Fibroblast of lung (primary cell): Measurements from ENCODE around the gene MTF2. TPM values are rescaled to one million over a fixed set of nuclear protein-coding genes. Genes with fewer than 3 reads are reported as not detected.

Experiments used
- DNase-seq, 2 donors: peaks; one replicate each; pipeline versions ENCODE4 v3.0.0 to v3.0.0-alpha.2; 2010; ENCODE audit warnings: low read depth in 2 of 2
- H2AFZ ChIP-seq: 2 replicates; pipeline ENCODE4 v1.5.1; 2012; ENCODE audit warnings: low read length, control low read depth, inconsistent platforms
- H3K27ac ChIP-seq: 2 replicates; pipeline ENCODE4 v1.5.1; 2011; ENCODE audit warnings: low read length, control low read depth; ENCODE audit not compliant: insufficient read depth
- H3K27me3 ChIP-seq: 2 replicates; pipeline ENCODE4 v1.5.1; 2011; ENCODE audit warnings: mild to moderate bottlenecking, low read length; ENCODE audit not compliant: control insufficient read depth, insufficient read depth
- H3K36me3 ChIP-seq: 2 replicates; pipeline ENCODE4 v1.5.1; 2011; ENCODE audit warnings: low read length; ENCODE audit not compliant: control insufficient read depth, insufficient read depth
- H3K4me1 ChIP-seq: 2 replicates; pipeline ENCODE4 v1.5.1; 2011; ENCODE audit warnings: low read length; ENCODE audit not compliant: control insufficient read depth, insufficient read depth; ENCODE audit errors: extremely low read depth
- H3K4me2 ChIP-seq: 2 replicates; pipeline ENCODE4 v1.5.1; 2011; ENCODE audit warnings: low read length, control low read depth; ENCODE audit not compliant: insufficient read depth; ENCODE audit errors: extremely low read depth
- H3K4me3 ChIP-seq, 4 experiments: fragments of 200-600 bp in 1 of 4; sonication (generic) in 1 of 4; replicated peaks in 1 of 4; 2 replicates each; pipeline ENCODE4 v1.5.1; 2011 to 2016; ENCODE audit warnings: low read length in 4 of 4, low read depth in 3 of 4, mild to moderate bottlenecking in 3 of 4, control low read depth in 2 of 4, inconsistent platforms in 1 of 4, mixed read lengths in 1 of 4; ENCODE audit not compliant: insufficient read depth in 1 of 4; ENCODE audit errors: control extremely low read depth in 1 of 4
- H3K79me2 ChIP-seq: 2 replicates; pipeline ENCODE4 v1.5.1; 2012; ENCODE audit warnings: mild to moderate bottlenecking, low read length, inconsistent platforms; ENCODE audit not compliant: control insufficient read depth, insufficient read depth
- H3K9ac ChIP-seq: 2 replicates; pipeline ENCODE4 v1.5.1; 2011; ENCODE audit warnings: mild to moderate bottlenecking, low read length, control low read depth; ENCODE audit not compliant: insufficient read depth
- H3K9me3 ChIP-seq: 2 replicates; pipeline ENCODE4 v1.5.1; 2012; ENCODE audit warnings: low read depth, low read length; ENCODE audit not compliant: control insufficient read depth, insufficient read depth
- H4K20me1 ChIP-seq: 2 replicates; pipeline ENCODE4 v1.5.1; 2011; ENCODE audit warnings: low read length; ENCODE audit not compliant: control insufficient read depth, insufficient read depth; ENCODE audit errors: extremely low read depth
- EZH2 ChIP-seq: IDR thresholded peaks from 2 replicates; pipeline ENCODE4 v1.5.1; 2012; ENCODE audit warnings: low read length, control low read depth, mild to moderate bottlenecking; ENCODE audit errors: missing control alignments
- polyA plus RNA-seq, 2 donors: library from polyadenylated mRNA; depleted of rRNA in 1 of 2; stranded (reverse) in 1 of 2; unstranded in 1 of 2; fragments of >200 nt; gene quantifications; 2 replicates each; pipeline ENCODE4 v1.2.1, GENCODE V29; 2011 to 2012; ENCODE audit warnings: missing spikeins in 1 of 2
- total RNA-seq: library from RNA; depleted of rRNA; stranded (reverse); fragments of >200 nt; gene quantifications from 2 replicates; pipeline ENCODE4 v1.2.1, GENCODE V29; 2014
- TF ChIP-seq, protein P1 (sequence below), 2 donors: IDR thresholded peaks in 1 of 2; conservative IDR thresholded peaks in 1 of 2; 1 replicate in 1 of 2; 2 replicates in 1 of 2; pipeline ENCODE4 v1.5.1; 2011 to 2012; ENCODE audit warnings: low read length in 2 of 2, control low read depth in 1 of 2, inconsistent platforms in 1 of 2, low read depth in 1 of 2, mild to moderate bottlenecking in 1 of 2

Gene MTF2
- total and polyA plus RNA-seq, 2 donors (not counting 1 experiment from before 2014, with no cell fraction given) = 8.6 to 8.9 TPM

GRCh38 chr1:93140106-93140505, 61.0 kb downstream of the MTF2 start:
- DNase-seq = no peak
- Histone ChIP-seq H2AFZ (no peak overlapping the region), H3K27ac (no peak overlapping the region), H3K27me3 (no peaks in the 10 kb centered on the region), H4K20me1 (no peaks in the 10 kb centered on the region), H3K9me3 (no peaks in the 10 kb centered on the region), H3K4me2 (no peak overlapping the region), H3K79me2 (no peaks in the 10 kb centered on the region), H3K4me3 (no peak overlapping the region), H3K4me1 (no peaks in the 10 kb centered on the region), H3K9ac (no peak overlapping the region), H3K36me3 (peaks cover 5% of the 10 kb centered on the region)
- TF ChIP-seq EZH2 = no peak
- TF ChIP-seq, protein P1, sequence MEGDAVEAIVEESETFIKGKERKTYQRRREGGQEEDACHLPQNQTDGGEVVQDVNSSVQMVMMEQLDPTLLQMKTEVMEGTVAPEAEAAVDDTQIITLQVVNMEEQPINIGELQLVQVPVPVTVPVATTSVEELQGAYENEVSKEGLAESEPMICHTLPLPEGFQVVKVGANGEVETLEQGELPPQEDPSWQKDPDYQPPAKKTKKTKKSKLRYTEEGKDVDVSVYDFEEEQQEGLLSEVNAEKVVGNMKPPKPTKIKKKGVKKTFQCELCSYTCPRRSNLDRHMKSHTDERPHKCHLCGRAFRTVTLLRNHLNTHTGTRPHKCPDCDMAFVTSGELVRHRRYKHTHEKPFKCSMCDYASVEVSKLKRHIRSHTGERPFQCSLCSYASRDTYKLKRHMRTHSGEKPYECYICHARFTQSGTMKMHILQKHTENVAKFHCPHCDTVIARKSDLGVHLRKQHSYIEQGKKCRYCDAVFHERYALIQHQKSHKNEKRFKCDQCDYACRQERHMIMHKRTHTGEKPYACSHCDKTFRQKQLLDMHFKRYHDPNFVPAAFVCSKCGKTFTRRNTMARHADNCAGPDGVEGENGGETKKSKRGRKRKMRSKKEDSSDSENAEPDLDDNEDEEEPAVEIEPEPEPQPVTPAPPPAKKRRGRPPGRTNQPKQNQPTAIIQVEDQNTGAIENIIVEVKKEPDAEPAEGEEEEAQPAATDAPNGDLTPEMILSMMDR (conservative IDR thresholded peaks at IDR 0.05 in 1 of 2, IDR thresholded peaks at IDR 0.05 in 1 of 2; ENCODE audit: low read depth in 1 of 2, low read length in 2 of 2) = no peak

DNA sequence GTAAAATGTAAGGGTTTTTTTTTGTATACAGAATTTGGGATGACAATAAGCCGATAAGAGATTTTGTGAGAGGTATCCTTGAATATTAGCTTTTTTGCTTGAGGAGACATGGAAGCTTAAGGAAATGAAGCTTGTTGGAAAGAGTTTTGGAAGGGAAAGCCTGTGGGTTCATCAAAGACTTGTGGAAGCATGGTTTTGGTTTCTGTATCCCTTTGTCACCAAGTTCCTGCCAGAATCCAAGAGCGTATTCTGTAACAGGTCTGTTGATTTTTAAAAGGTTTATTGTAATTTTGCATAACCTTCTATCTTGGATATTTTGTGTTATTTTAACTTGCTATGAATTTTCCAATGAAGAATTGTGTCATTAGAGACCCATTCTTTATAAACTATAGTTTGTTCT, 63.1 kb downstream of the MTF2 start:
- no peak for DNase-seq
- Histone ChIP-seq H3K27ac (no peak overlapping the region), H4K20me1 (no peaks in the 10 kb centered on the region), H3K4me1 (no peaks in the 10 kb centered on the region), H3K27me3 (no peaks in the 10 kb centered on the region), H3K4me3 (no peak overlapping the region), H3K79me2 (no peaks in the 10 kb centered on the region), H2AFZ (no peak overlapping the region), H3K9me3 (no peaks in the 10 kb centered on the region), H3K9ac (no peak overlapping the region), H3K4me2 (no peak overlapping the region), H3K36me3 (no peaks in the 10 kb centered on the region)
- TF ChIP-seq EZH2 = no peak
- TF ChIP-seq, protein P1 (conservative IDR thresholded peaks at IDR 0.05 in 1 of 2, IDR thresholded peaks at IDR 0.05 in 1 of 2; ENCODE audit: low read depth in 1 of 2, low read length in 2 of 2) = no peak

DNA sequence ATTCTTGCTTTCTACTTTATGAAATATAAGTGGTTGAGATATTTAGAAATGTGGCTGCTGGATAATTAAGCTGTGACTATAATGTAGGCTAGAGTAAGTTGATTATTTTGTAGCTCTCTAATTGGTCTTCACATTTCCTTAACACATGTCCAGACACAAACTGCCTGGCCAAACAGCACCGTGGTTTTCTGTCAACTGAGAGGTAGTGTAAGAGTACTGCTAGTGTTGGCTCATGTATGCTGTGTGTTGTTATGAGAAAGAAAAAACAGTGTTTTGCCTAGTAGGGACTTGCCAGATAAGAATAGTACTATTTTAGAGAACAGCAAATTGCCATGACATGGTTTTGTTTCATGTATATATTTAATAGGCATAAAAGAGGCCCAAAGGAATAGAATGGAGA, 64.1 kb downstream of the MTF2 start:
- no peak for TF ChIP-seq EZH2
- TF ChIP-seq, protein P1 (conservative IDR thresholded peaks at IDR 0.05 in 1 of 2, IDR thresholded peaks at IDR 0.05 in 1 of 2; ENCODE audit: low read depth in 1 of 2, low read length in 2 of 2) = no peak
- Histone ChIP-seq H4K20me1 (no peaks in the 10 kb centered on the region), H3K4me1 (peaks cover under 1% of the 10 kb centered on the region), H3K9me3 (no peaks in the 10 kb centered on the region), H3K27ac (no peak overlapping the region), H3K79me2 (no peaks in the 10 kb centered on the region), H3K36me3 (no peaks in the 10 kb centered on the region), H2AFZ (no peak overlapping the region), H3K4me3 (no peak overlapping the region), H3K27me3 (no peaks in the 10 kb centered on the region), H3K9ac (no peak overlapping the region), H3K4me2 (no peak overlapping the region)
- peak in 1 of 2 donors; percentile 27 for DNase-seq
